ENCODE data around the gene GSN. TPM values are rescaled to one million over a fixed set of nuclear protein-coding genes. Genes with fewer than 3 reads are reported as not detected.

The GSN gene
- total and polyA plus RNA-seq, 2 of the 8 experiments (the other 6 are each of a cell fraction or from before 2014, with no cell fraction given), result 52.3 to 94.5 TPM

GRCh38 chr9:121350036-121350435 is 82.1 kb downstream of the GSN start:
- H4K8ac ChIP-seq (ENCODE audit: extremely low read depth, insufficient read depth, low read length), result no peak overlapping the region
- CTCF ChIA-PET (ENCODE audit: partially characterized antibody), result interaction anchor here (4.5 kb wide), 1 partner anchor 30 kb away, joined by 20 read pairs; no protein-coding TSS in a partner anchor
- no peaks in the 10 kb centered on the region for H4K20me1 ChIP-seq (replicated peaks in 1 of 2; ENCODE audit: control insufficient read depth in 1 of 2, insufficient read depth in 2 of 2, low read length in 2 of 2)
- FAIRE-seq (no peak), DNase-seq (ENCODE audit: low read depth in 1 of 2, low spot score in 2 of 2) (no peak)
- H3K23me2 ChIP-seq (ENCODE audit: low read depth, low read length), result no peaks in the 10 kb centered on the region; the same call in 1 of the 2 replicates
- no peak overlapping the region for H2BK20ac ChIP-seq (ENCODE audit: low read length)
- H2AFZ ChIP-seq (ENCODE audit: low read length), result no peak overlapping the region
- no peak overlapping the region for H3K56ac ChIP-seq (replicated peaks; ENCODE audit: insufficient read length, low read depth, low read length)
- H2BK5ac ChIP-seq (ENCODE audit: low read depth, low read length), result no peak overlapping the region
- no peak overlapping the region for H3K9ac ChIP-seq (replicated peaks in 1 of 4; ENCODE audit: extremely low read depth in 1 of 4, low read depth in 3 of 4, low read length in 3 of 4)
- H3K23ac ChIP-seq (ENCODE audit: insufficient read length), result no peak overlapping the region
- POLR2A ChIA-PET (ENCODE audit: partially characterized antibody), result interaction anchor here (1.5 kb wide), 1 partner anchor 15 kb away, joined by 4 read pairs; no protein-coding TSS in a partner anchor
- H3K79me1 ChIP-seq (ENCODE audit: low read depth, low read length), result no peaks in the 10 kb centered on the region
- peaks cover 0 to 50% (median 7%) of the 10 kb centered on the region in 4 experiments; a peak in 4 of 8 replicates for H3K36me3 ChIP-seq (ENCODE audit: control insufficient read depth in 2 of 4, insufficient read depth in 4 of 4, low read length in 3 of 4)
- TF ChIP-seq TAF7 (optimal IDR thresholded peaks at IDR 0.05; ENCODE audit: borderline replicate concordance, low read depth, low read length) (no peak), RAD21 (IDR thresholded peaks at IDR 0.05 in 1 of 2, conservative IDR thresholded peaks at IDR 0.05 in 1 of 2; ENCODE audit: low read depth in 2 of 2, low read length in 2 of 2) (no peak), MAFK (IDR thresholded peaks at IDR 0.05; ENCODE audit: low read depth, low read length) (no peak), EZH2 (IDR thresholded peaks at IDR 0.05; ENCODE audit: low read depth, low read length, severe bottlenecking) (no peak), CTBP2 (IDR thresholded peaks at IDR 0.05; ENCODE audit: borderline replicate concordance, insufficient read depth, insufficient read length, low read length) (no peak)
- TF ChIP-seq, protein P1, sequence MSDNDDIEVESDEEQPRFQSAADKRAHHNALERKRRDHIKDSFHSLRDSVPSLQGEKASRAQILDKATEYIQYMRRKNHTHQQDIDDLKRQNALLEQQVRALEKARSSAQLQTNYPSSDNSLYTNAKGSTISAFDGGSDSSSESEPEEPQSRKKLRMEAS (IDR thresholded peaks at IDR 0.05), result no peak
- no peak overlapping the region for H3K4ac ChIP-seq (replicated peaks; ENCODE audit: insufficient read length, low read depth, low read length)
- WGBS, 2 experiments (ENCODE audit: extremely low coverage in 1 of 2, insufficient coverage in 1 of 2, insufficient read length in 1 of 2, insufficient replicate concordance in 2 of 2, low coverage in 1 of 2, low lambda C conversion rate in 2 of 2, missing lambda C conversion rate in 1 of 2), result 95% methylated on average over 1 of the region's 1 CpG; no CpG with 5 or more reads in 1 of the 2 experiments
- peaks cover 0 to 5% (median 0%) of the 10 kb centered on the region in 4 experiments; a peak in 1 of 7 replicates for H3K4me1 ChIP-seq (replicated peaks in 1 of 4; ENCODE audit: control insufficient read depth in 3 of 4, insufficient read depth in 4 of 4, low read length in 3 of 4)
- no peaks in the 10 kb centered on the region for H3K79me2 ChIP-seq (ENCODE audit: control insufficient read depth in 1 of 2, insufficient read depth in 2 of 2, low read length in 2 of 2)
- no peak overlapping the region for H2BK15ac ChIP-seq (ENCODE audit: low read length)
- H4K91ac ChIP-seq (replicated peaks; ENCODE audit: insufficient read length, low read length), result no peak overlapping the region
- no peaks in the 10 kb centered on the region for H3K27me3 ChIP-seq (replicated peaks in 1 of 4; ENCODE audit: control insufficient read depth in 3 of 4, extremely low read depth in 1 of 4, insufficient read depth in 3 of 4, low read length in 3 of 4)
- no peak overlapping the region for H2BK120ac ChIP-seq (replicated peaks; ENCODE audit: low read depth, low read length)
- no peak overlapping the region for H3K4me3 ChIP-seq (ENCODE audit: extremely low read depth in 1 of 4, insufficient read depth in 2 of 4, low read depth in 3 of 4, low read length in 4 of 4)
- no peak overlapping the region for H3K27ac ChIP-seq (ENCODE audit: low read depth, low read length)
- H3K9me3 ChIP-seq (ENCODE audit: insufficient read depth in 2 of 2, low read depth in 1 of 2, low read length in 1 of 2), result no peaks in the 10 kb centered on the region
- H4K5ac ChIP-seq (ENCODE audit: insufficient read length, low read depth, low read length), result no peak overlapping the region
- H3K18ac ChIP-seq (ENCODE audit: extremely low read depth, low read length), result no peak overlapping the region
- H3K14ac ChIP-seq (ENCODE audit: insufficient read length), result no peak overlapping the region
- H3K4me2 ChIP-seq (ENCODE audit: insufficient read depth in 1 of 2, low read depth in 2 of 2, low read length in 2 of 2), result no peak overlapping the region
- H2BK12ac ChIP-seq (ENCODE audit: low read depth, low read length), result no peak overlapping the region
- H2AK5ac ChIP-seq (ENCODE audit: low read depth, low read length), result no peak overlapping the region

All from H1 (cell line).